T-helper 1 cell treated with Interleukin-12 subunit alpha and Interleukin-12 subunit beta and Interleukin-4 antibody, amounts not matched to agents 30 μg/mL and 1 μg/mL, for 36 hours (primary cell): ENCODE results near the gene DENND1B.
A peak's percentile ranks its signal among the peaks of the same experiment; 100 is the strongest.

Experiments
- H3K27ac Mint-ChIP-seq: one replicate; pipeline ENCODE4 v1.8.0; 2021; ENCODE audit warnings: mild to moderate bottlenecking, mixed read lengths
- H3K27me3 Mint-ChIP-seq: one replicate; pipeline ENCODE4 v1.8.0; 2021; ENCODE audit warnings: low read depth, mixed read lengths
- H3K36me3 Mint-ChIP-seq: one replicate; pipeline ENCODE4 v1.8.0; 2021; ENCODE audit warnings: low read depth, mixed read lengths
- H3K4me1 Mint-ChIP-seq: one replicate; pipeline ENCODE4 v1.8.0; 2021; ENCODE audit warnings: low read depth, mixed read lengths
- H3K4me3 Mint-ChIP-seq: one replicate; pipeline ENCODE4 v1.8.0; 2021; ENCODE audit warnings: mild to moderate bottlenecking, moderate library complexity, mixed read lengths
- H3K9me3 Mint-ChIP-seq: one replicate; pipeline ENCODE4 v1.8.0; 2021; ENCODE audit warnings: mixed read lengths

The DENND1B gene

DNA sequence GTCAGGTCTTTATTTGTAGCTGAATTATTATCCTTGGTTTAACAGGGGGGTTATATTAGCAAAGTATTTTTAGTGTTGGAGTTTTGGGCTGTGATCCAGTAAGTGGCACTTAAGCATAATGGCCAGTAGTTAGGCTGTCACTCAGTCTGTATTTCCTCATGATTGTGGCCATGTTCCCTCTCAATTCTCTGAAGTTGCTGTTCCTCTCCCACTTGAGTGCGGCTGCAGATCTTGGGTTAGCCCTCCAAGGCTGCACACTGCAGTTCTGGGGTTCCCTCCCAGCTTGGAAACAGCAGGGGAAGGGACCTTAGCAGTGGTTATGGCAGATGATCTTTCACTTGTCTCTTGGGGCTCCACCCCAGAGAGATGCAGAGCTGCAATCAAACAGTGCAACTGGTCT lies 23.2 kb upstream of the DENND1B start:
- Mint-ChIP-seq H3K27me3 (peaks cover 13% of the 10 kb centered on the region), H3K27ac (no peak overlapping the region), H3K36me3 (peaks cover 15% of the 10 kb centered on the region), H3K4me1 (no peaks in the 10 kb centered on the region), H3K4me3 (no peak overlapping the region), H3K9me3 (peaks cover 52% of the 10 kb centered on the region)

DNA sequence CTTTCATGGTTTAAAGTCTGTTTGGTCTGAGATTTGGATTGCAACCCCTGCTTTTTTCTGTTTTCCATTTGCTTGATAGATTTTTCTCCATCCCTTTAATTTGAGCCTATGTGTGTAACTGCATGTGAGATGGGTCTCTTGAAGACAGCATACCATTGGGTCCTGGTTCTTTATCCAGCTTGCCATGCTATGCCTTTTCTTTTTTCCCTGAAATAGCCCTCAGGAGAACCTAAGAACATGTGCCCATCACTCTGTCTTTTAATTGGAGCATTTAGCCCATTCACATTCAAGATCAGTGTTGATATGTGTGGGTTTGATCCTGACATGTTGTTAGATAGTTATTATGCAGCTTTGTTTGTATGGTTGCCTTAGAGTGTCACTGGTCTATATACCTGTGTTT lies 21.7 kb upstream of the DENND1B start:
- Mint-ChIP-seq H3K27ac (no peak overlapping the region), H3K36me3 (peaks cover 15% of the 10 kb centered on the region), H3K4me3 (no peak overlapping the region), H3K4me1 (no peaks in the 10 kb centered on the region), H3K9me3 (peaks cover 52% of the 10 kb centered on the region), H3K27me3 (peaks cover 13% of the 10 kb centered on the region)

DNA sequence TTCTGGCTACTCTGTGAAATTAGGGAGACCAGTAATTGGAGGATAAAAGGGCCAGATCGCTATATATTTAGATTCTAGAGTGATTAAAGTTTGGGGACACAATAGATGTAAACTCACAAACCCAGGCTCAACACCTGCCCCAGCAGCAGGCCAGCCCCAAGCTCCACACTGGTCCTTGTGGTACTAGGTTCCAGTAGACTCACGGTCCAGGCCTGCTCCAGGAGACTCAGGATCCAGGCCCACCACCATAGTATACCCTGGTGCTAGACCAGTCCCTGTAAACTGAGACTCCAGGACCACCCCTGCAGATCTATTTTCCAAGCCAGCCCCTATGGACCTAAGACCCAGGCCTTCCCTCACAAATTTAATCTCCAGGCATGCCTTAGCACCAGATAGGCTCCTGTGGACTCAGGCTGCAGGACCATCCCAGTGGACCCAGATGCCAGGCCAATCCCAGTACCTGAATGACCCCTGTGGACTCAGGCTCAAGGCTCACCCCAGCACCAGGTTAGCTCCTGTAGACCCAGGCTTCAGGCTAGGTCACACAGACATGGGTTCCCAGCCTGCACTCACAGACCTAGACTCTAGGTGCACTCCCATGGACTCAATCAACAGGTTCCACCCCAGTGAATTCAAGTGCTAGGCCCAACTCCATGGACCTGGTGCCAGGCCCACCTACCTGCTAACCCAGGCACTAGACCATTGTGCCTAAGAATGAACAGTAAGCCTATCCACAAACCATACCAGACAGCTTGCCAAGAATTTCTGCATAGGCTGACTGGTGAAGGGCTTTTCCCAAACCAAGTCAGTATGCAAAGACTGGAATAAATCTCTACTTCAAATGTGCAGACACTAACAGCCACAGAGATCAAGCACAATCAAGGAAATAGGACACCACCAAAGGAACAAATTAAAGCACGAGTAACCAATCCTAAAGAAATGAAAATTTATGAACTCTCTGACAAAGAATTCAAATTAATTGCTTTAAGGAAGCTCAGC lies 13.8 kb upstream of the DENND1B start:
- Mint-ChIP-seq H3K27me3 (no peaks in the 10 kb centered on the region), H3K9me3 (no peaks in the 10 kb centered on the region), H3K27ac (no peak overlapping the region), H3K4me3 (no peak overlapping the region), H3K36me3 (no peaks in the 10 kb centered on the region), H3K4me1 (no peaks in the 10 kb centered on the region)

DNA sequence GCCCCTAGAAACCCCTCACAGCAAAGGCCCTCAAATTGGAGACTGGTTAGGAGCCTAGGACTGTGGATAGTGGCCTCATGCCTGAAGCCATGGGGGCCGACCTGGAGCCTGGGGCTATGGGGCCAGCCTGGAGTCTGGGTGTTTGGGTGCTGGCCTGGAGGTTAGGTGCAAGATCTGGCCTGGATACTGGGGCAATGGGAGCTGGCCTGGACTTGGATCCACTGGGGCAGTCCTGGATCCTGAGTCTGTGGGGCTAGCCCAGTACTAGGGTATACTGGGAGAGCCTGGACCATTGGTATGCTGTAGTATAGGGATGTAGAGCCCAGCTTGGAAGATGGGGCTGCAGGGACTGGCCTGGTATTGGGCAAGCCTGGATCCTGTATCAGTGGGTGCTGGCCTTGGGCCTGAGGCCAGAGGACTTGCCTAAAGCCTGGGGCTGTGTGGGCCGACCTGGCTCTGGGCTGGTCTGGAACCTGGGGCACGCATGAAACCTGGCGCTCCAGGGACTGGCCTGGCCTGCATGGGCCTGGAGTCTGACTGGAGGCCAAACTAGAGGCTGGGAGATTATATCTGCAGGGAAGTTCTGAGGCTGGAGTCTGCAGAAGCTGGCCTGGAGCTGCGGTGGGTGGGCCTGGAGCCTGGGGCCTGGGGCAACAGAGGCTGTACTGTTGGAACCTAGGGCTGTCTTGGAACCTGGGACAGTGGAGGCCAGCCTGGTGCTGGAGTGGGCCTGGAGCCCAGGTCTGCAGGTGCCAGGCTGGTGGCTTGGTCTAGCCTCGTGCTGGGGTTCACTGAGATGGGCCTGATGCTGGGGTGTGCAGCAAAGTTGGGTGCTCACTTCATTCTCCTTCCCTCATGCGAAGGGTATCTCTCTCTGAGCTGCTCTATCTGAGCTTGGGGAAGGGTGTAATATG lies 12.6 kb upstream of the DENND1B start:
- Mint-ChIP-seq H3K4me3 (no peak overlapping the region), H3K27ac (no peak overlapping the region), H3K4me1 (no peaks in the 10 kb centered on the region), H3K27me3 (no peaks in the 10 kb centered on the region), H3K9me3 (no peaks in the 10 kb centered on the region), H3K36me3 (no peaks in the 10 kb centered on the region)

DNA sequence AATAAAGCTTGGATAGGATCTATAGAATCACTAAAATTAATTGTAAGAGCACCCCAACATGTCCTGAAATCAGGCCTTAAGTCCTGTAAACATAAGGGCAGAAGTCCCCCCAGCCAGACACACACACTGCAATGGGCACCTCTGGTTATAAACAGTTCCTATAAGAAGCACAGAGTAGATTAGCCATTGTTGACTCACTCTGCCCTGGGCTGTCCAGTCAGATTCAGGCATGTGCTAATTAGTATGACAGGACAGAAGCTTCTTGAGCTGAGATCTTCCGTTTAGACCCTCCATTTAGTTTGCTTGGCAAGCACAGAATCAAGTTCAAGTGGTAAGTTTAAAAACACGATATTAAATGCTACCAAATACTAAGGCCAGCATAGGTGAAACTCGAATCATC lies 11.8 kb upstream of the DENND1B start:
- no peak overlapping the region for H3K4me3 Mint-ChIP-seq
- no peak overlapping the region for H3K27ac Mint-ChIP-seq
- no peaks in the 10 kb centered on the region for H3K9me3 Mint-ChIP-seq
- no peaks in the 10 kb centered on the region for H3K4me1 Mint-ChIP-seq
- H3K36me3 Mint-ChIP-seq, result no peaks in the 10 kb centered on the region
- H3K27me3 Mint-ChIP-seq, result no peaks in the 10 kb centered on the region

DNA sequence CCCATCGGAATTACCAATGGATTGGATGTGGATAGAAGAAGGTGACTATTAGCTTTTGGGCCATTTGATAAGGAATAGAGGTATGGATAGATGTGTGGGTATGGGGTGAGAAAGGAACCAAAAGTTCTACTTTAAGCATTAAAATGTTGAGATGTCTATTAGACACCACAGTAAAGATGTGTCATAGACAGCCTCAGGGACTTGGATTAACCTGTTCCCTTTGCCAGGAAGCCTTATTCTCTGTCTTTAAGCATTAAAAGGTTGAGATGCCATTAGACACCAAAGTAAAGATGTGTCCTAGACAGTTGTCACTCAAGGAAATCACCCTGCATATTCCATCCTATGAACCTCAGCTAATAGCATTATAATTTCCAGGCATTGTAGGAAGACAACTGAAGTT lies 11.0 kb upstream of the DENND1B start:
- H3K4me1 Mint-ChIP-seq, result no peaks in the 10 kb centered on the region
- H3K4me3 Mint-ChIP-seq, result no peak overlapping the region
- H3K27ac Mint-ChIP-seq, result no peak overlapping the region
- H3K36me3 Mint-ChIP-seq, result no peaks in the 10 kb centered on the region
- no peaks in the 10 kb centered on the region for H3K9me3 Mint-ChIP-seq
- H3K27me3 Mint-ChIP-seq, result no peaks in the 10 kb centered on the region

DNA sequence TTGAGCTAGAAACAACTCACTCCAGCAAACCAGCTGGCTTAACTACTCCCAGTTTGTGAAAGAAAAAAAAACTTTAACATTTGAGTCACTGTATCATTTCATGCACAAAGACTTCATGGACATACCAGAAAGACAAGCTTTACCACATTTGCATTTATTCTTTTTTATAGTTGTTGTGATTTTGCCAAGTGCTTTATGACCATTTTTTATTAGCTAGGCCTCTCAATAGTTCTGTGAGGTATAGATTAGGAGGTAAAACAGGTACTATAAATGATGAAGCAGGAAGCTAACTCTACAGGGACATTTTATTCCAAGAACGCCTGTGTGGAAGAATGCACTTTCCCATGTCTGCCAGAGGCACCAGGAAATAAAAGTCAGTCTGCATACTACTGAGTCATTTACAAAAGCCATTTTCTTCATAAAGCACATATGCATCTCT lies 8.2 kb upstream of the DENND1B start:
- Mint-ChIP-seq H3K9me3 (no peaks in the 10 kb centered on the region), H3K27me3 (no peaks in the 10 kb centered on the region), H3K4me1 (peaks cover 9% of the 10 kb centered on the region), H3K36me3 (no peaks in the 10 kb centered on the region), H3K4me3 (no peak overlapping the region), H3K27ac (no peak overlapping the region)

DNA sequence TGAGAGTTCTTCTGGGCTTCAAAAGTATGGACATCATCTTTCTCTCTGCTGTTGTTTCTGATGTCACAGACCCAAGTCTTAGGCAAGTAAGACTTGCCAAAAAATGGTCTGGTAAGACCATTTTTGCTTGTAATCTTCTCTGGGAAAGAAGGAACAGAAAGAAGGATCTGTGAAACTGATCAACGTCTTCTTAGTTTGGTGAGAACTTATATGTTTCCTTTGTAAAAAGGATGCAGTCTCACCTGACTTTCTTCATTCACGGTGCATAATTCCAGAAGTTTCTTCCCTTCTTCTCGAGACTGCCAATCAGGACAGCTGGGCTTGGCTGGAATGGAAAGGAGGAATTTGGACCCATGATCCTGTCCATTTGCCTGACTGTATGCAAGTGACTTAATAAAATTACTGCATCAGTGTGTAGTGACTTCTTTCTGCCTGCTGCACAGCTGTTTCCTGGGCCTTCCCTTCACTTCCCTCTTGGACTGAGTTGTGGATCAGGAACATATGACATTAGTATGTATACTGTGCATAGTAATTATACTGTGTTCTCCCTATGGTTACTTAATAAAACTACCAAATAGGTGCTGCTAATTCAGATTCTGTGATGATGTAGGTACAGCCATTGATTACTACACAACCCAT lies 7.6 kb upstream of the DENND1B start:
- Mint-ChIP-seq H3K4me1 (peaks cover 15% of the 10 kb centered on the region), H3K36me3 (no peaks in the 10 kb centered on the region), H3K9me3 (no peaks in the 10 kb centered on the region), H3K4me3 (no peak overlapping the region), H3K27ac (no peak overlapping the region), H3K27me3 (no peaks in the 10 kb centered on the region)

DNA sequence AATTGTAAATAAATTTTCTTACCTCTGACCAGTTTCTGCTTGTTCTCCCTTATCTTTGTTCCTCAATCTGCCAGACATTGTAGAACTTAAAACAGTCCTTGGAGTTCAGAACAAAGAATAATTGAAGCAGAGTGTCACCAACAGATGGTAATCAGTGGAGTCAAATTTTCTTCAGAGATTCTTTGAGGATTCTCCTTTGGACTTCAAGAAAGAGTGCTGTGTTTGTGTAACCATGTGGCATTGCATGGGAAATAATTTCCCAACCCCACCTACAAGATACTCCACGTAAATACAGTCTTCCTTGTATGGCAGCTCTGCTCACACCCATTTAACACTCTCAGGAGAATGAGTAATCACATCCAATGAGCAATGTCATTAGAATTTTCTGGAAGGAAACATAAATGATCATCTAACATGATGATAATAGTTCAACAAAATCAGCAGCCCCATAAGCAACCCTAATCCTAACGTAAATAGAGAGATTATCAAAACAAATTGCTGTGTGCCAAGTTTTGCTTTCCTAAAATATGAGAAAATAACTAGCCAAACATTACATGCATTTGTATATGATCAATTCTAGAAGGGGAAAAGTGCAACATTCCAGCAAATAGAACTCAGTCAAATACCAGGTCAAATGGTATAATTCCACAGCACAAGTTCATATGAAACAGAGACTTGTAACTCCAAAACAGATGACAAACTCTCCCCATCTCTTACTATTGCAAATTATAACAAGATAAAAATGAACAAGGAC lies 6.9 kb upstream of the DENND1B start:
- Mint-ChIP-seq H3K4me1 (peaks cover 19% of the 10 kb centered on the region), H3K27me3 (no peaks in the 10 kb centered on the region), H3K27ac (no peak overlapping the region), H3K9me3 (no peaks in the 10 kb centered on the region), H3K4me3 (no peak overlapping the region), H3K36me3 (no peaks in the 10 kb centered on the region)

DNA sequence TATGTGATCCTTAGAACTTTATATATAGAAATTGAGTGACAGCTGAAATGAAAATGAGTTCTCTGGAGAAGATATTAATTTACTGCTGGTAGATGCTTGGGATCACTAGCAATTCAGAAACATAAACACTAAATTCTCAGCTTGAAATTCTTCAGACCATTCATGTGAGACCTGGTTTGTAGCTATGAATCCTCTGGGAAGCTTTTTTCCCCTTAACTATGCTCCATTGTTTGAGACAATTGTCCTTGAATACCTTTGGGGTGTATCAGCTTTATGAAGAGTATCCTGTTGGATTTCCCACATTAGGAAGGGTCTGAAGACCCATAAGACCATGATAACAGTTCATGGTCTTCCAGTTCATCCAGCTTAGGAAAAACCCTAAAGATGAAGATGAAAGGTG lies 4.6 kb upstream of the DENND1B start:
- Mint-ChIP-seq H3K27me3 (no peaks in the 10 kb centered on the region), H3K27ac (no peak overlapping the region), H3K4me3 (no peak overlapping the region), H3K4me1 (peaks cover 33% of the 10 kb centered on the region), H3K9me3 (no peaks in the 10 kb centered on the region), H3K36me3 (no peaks in the 10 kb centered on the region)

DNA sequence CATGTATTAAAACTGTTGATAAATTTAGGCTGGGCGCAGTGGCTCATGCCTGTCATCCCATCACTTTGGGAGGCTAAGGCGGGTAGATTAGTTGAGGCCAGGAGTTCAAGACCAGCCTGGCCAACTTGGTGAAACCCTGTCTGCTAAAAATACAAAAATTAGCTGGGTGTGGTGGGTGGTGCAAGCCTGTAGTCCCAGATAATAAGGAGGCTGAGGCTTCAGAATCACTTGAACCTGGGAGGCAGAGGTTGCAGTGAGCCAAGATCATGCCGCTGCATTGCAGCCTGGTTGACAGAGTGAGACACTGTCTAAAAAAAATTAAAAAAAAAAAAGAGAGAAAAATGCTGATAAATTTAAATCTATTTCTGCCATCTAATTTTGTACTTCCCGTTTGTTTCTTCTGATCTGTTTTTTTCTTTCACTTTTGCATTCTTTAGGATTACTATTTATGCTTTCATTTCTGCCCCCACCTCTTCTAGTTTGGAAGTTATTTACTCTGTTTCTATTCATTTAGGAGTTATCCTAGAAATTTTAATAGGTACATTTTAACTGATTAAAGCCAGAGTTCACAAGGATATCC lies 3.2 kb upstream of the DENND1B start:
- Mint-ChIP-seq H3K4me3 (peak overlapping the region; percentile 57), H3K27ac (peak overlapping the region; percentile 33), H3K9me3 (no peaks in the 10 kb centered on the region), H3K4me1 (peaks cover 41% of the 10 kb centered on the region), H3K27me3 (no peaks in the 10 kb centered on the region), H3K36me3 (peaks cover 2% of the 10 kb centered on the region)

DNA sequence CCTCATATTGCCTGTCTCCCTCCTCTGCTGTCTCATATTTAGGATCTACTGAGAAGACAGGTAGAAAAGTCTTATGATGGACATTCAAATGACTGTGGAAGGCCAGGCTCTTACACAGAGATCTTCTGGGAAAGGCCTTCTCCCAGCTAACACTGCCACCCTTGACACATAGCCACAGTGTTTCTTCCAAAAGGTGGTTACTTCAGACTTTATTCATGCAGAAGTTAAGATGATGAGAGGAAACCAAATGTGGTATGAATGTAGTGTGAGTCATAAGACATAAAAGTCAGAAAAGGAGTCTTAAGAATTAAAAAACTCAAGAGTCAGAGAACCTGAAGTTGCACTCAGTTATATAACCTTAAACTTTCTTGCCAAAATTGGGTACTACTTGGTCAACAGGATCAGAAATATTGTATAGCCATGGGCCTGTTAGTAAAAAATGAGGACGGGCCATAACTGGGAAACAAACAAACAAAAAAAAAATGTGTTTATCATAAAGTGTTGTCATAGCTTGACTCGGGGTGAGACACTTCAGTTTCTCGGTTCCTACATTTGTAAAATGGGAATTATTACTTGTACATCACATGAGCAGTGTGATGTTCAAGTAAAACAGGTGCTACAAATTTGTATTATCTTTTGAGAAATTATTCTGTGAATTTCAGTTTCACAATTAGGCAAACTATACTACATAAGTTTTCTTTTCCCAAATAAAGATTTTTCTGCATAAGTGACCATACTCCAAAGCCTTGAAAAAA lies 1.2 kb upstream of the DENND1B start:
- H3K27ac Mint-ChIP-seq, result peak overlapping the region; percentile 99
- H3K4me1 Mint-ChIP-seq, result peaks cover 60% of the 10 kb centered on the region
- peak overlapping the region; percentile 75 for H3K4me3 Mint-ChIP-seq
- H3K36me3 Mint-ChIP-seq, result peaks cover 11% of the 10 kb centered on the region
- H3K9me3 Mint-ChIP-seq, result no peaks in the 10 kb centered on the region
- no peaks in the 10 kb centered on the region for H3K27me3 Mint-ChIP-seq
